Stimulated activated CD8-positive, alpha-beta memory T cell treated with anti-CD3 and anti-CD28 coated beads, Interleukin-15, amount 100 ng/mL, for 48 hours (primary cell): ENCODE measurements around the gene TMEM63A.

Experiments
- DNase-seq, 2 donors: peaks; one replicate each; pipeline ENCODE4 v3.0.0-alpha.2; 2020; ENCODE audit warnings: low read depth in 2 of 2

Gene TMEM63A

GRCh38 chr1:225866981-225867380, 15.2 kb downstream of the TMEM63A start:
- DNase-seq: no peak

- DNase-seq: peak; percentile 65 to 69
These were observed 15.9 kb downstream of the TMEM63A start for GRCh38 chr1:225866061-225866837.

GRCh38 chr1:225865514-225865913, 16.7 kb downstream of the TMEM63A start:
- no peak for DNase-seq

GRCh38 chr1:225863167-225863566, 19.0 kb downstream of the TMEM63A start:
- no peak for DNase-seq

- no peak for DNase-seq
These were observed 19.6 kb downstream of the TMEM63A start for GRCh38 chr1:225862581-225862950.

- no peak for DNase-seq
These were observed 20.2 kb downstream of the TMEM63A start for GRCh38 chr1:225861834-225862580.

- DNase-seq: no peak
These were observed 21.2 kb downstream of the TMEM63A start for GRCh38 chr1:225860876-225861441.

GRCh38 chr1:225860107-225860506, 22.1 kb downstream of the TMEM63A start:
- DNase-seq: no peak

- DNase-seq: no peak
These were observed 23.0 kb downstream of the TMEM63A start for GRCh38 chr1:225859151-225859550.

- DNase-seq: no peak
These were observed 24.9 kb downstream of the TMEM63A start for GRCh38 chr1:225857256-225857655.

- DNase-seq: no peak
These were observed 26.5 kb downstream of the TMEM63A start for GRCh38 chr1:225855503-225856300.

GRCh38 chr1:225853441-225853840, 28.7 kb downstream of the TMEM63A start:
- DNase-seq: no peak

- DNase-seq: no peak
These were observed 29.6 kb downstream of the TMEM63A start for GRCh38 chr1:225852413-225853124.

- DNase-seq: no peak
These were observed 30.4 kb downstream of the TMEM63A start for GRCh38 chr1:225851805-225852204.

GRCh38 chr1:225850370-225850769, 31.8 kb downstream of the TMEM63A start:
- no peak for DNase-seq

- peak in 1 of 2 donors; percentile 19 for DNase-seq
These were observed 32.3 kb downstream of the TMEM63A start for GRCh38 chr1:225849925-225850324.

GRCh38 chr1:225848030-225848955, 33.9 kb downstream of the TMEM63A start:
- DNase-seq: no peak

GRCh38 chr1:225847610-225848009, 34.6 kb downstream of the TMEM63A start:
- no peak for DNase-seq

GRCh38 chr1:225846331-225847310, 35.6 kb downstream of the TMEM63A start:
- no peak for DNase-seq
